Sigmoid colon (tissue), 7 donors: ENCODE results near the gene LINGO1. TPM values are rescaled to one million over a fixed set of nuclear protein-coding genes. Genes with fewer than 3 reads are reported as not detected.
A peak's percentile ranks its signal among the peaks of the same experiment; 100 is the strongest.

ENCODE experiments used
- DNase-seq: peaks from one replicate; pipeline ENCODE4 v3.0.0-alpha.2; 2019
- H3K27ac ChIP-seq, 4 donors: fragments of 200-600 bp; sonication (generic); one replicate each; pipeline ENCODE4 v1.5.1; 2016 to 2019; ENCODE audit warnings: mild to moderate bottlenecking in 1 of 4
- H3K27me3 ChIP-seq, 3 donors: fragments of 200-600 bp; sonication (generic); one replicate each; pipeline ENCODE4 v1.5.1; 2019; ENCODE audit warnings: mild to moderate bottlenecking in 1 of 3
- H3K36me3 ChIP-seq, 4 donors: fragments of 200-600 bp; sonication (generic); one replicate each; pipeline ENCODE4 v1.5.1; 2016 to 2019
- H3K4me1 ChIP-seq, 4 donors: fragments of 200-600 bp; sonication (generic); one replicate each; pipeline ENCODE4 v1.5.1; 2017 to 2019
- H3K4me3 ChIP-seq, 4 donors: fragments of 200-600 bp; sonication (generic); one replicate each; pipeline ENCODE4 v1.5.1; 2017 to 2019; ENCODE audit warnings: mild to moderate bottlenecking in 2 of 4, moderate library complexity in 1 of 4
- H3K9me3 ChIP-seq, 4 donors: fragments of 200-600 bp in 3 of 4; sonication (generic) in 3 of 4; one replicate each; pipeline versions ENCODE4 v1.5.1 to v1.6.1; 2013 to 2019
- CTCF ChIP-seq, 4 experiments: fragments of 450-650 bp in 3 of 4; fragments of 200-600 bp in 1 of 4; IDR thresholded peaks; one replicate each; pipeline ENCODE4 v1.5.1; 2016 to 2019; ENCODE audit warnings: antibody characterized with exemption in 4 of 4, mild to moderate bottlenecking in 3 of 4, moderate library complexity in 2 of 4
- EP300 ChIP-seq, 4 donors: sonication (generic); formaldehyde crosslinking; IDR thresholded peaks; one replicate each; pipeline ENCODE4 v1.6.1; 2017; ENCODE audit warnings: antibody characterized with exemption in 4 of 4
- POLR2A ChIP-seq, 2 donors: fragments of 450-650 bp; IDR thresholded peaks; one replicate each; pipeline ENCODE4 v1.6.1; 2016; ENCODE audit warnings: antibody characterized with exemption in 2 of 2, mild to moderate bottlenecking in 2 of 2, moderate library complexity in 2 of 2
- POLR2AphosphoS5 ChIP-seq, 4 donors: sonication (generic); formaldehyde crosslinking; IDR thresholded peaks; one replicate each; pipeline ENCODE4 v1.6.1; 2017; ENCODE audit warnings: antibody characterized with exemption in 4 of 4
- WGBS, 2 donors: extraction: QIAGEN DNeasy Blood & Tissue Kit; methylation state at CpG; one replicate each; pipeline ENCODE4 v1.1.7; 2013; 5-methylcytosine and 5-hydroxymethylcytosine counted together
- intact Hi-C: fragments of 100-400 bp; cut with DNase I; formaldehyde crosslinking; loops from one replicate; pipeline ENCODE4 v1.15.1; 2023
- polyA plus RNA-seq, 3 donors: library from polyadenylated mRNA; stranded (reverse); fragments of 200-250 nt; gene quantifications; one replicate each; pipeline ENCODE4 v1.2.3, GENCODE V29; 2013
- total RNA-seq, 4 donors: library from RNA; depleted of rRNA; stranded (reverse); fragments of >200 nt; gene quantifications; one replicate each; pipeline ENCODE4 v1.1.0, GENCODE V29; 2016
- donor health status: healthy with polysubstance abuse.
- donor health status: Bipolar disorder and iron deficiency.
- donor health status: healthy.

LINGO1 gene
- total RNA-seq = 1 to 10 TPM in 1 of 4 donors, under 1 TPM in 3; 0.16 to 3.9 (median 0.70) TPM
- 1 to 10 TPM in 1 of 3 donors, under 1 TPM in 2; under 0.01 to 1.7 (median 0.23) TPM for polyA plus RNA-seq

- TF ChIP-seq POLR2AphosphoS5 (IDR thresholded peaks at IDR 0.05) (no peak), CTCF (IDR thresholded peaks at IDR 0.05) (no peak), POLR2A (IDR thresholded peaks at IDR 0.05) (no peak), EP300 (IDR thresholded peaks at IDR 0.05) (no peak)
- Histone ChIP-seq H3K27ac (peak within 1 kb of the TSS in 2 of 4 donors; percentile 6 to 13), H3K27me3 (peaks cover 29 to 66% (median 51%) of the 10 kb centered on the region in 3 donors), H3K4me3 (peak within 1 kb of the TSS; percentile 34 to 52 (median 48)), H3K36me3 (no peaks in the 10 kb centered on the region), H3K4me1 (peaks cover 0 to 32% (median 22%) of the 10 kb centered on the region in 4 donors), H3K9me3 (no peaks in the 10 kb centered on the region)
- intact Hi-C loops = loop anchor here (5.0 kb wide), 1 partner anchor 190 kb away; no protein-coding TSS in a partner anchor
- WGBS, 2 donors = 1% methylated on average over 88 of the region's 88 CpGs
- DNase-seq = no peak
These were observed at the start of gene LINGO1 for GRCh38 chr15:77632534-77633133. Gene LINGO1, minus strand, starts transcription at chr15:77632912. Its CDS starts 597 bp downstream, at chr15:77632315.

DNA sequence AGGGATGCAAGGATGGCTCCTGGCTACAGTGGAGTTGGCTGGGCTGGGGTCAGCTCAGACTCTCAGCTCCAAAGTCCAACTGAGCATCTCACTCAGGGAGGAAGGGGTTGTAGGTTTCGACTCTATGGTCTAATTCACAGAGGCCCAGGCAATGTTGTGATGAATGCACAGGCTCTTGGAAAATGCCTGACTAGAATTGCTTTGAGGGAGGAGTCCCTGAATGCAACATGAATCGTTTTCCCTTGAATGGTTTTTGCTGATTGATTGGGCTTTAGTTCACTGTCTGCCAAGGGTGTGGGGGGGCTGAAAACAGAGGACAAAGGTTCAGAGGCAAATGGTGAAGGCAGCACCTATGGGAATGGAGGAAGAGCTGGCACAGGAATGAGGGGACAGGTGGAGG, 48.6 kb upstream of the LINGO1 start:
- TF ChIP-seq CTCF (IDR thresholded peaks at IDR 0.05) = no peak
- TF ChIP-seq EP300 (IDR thresholded peaks at IDR 0.05) = no peak
- Histone ChIP-seq H3K27ac (no peak overlapping the region), H3K4me3 (no peak overlapping the region), H3K36me3 (no peaks in the 10 kb centered on the region), H3K27me3 (peaks cover 0 to 13% (median 0%) of the 10 kb centered on the region in 3 donors), H3K4me1 (no peaks in the 10 kb centered on the region), H3K9me3 (no peaks in the 10 kb centered on the region)
- WGBS, 2 donors = 44 to 55% methylated on average over 2 of the region's 2 CpGs
- DNase-seq = no peak
- intact Hi-C loops = no loop called here

- no peaks in the 10 kb centered on the region for H3K9me3 ChIP-seq
- no peak overlapping the region for H3K4me3 ChIP-seq
- TF ChIP-seq CTCF (IDR thresholded peaks at IDR 0.05) = no peak
- TF ChIP-seq POLR2AphosphoS5 (IDR thresholded peaks at IDR 0.05) = no peak
- no peak for TF ChIP-seq EP300 (IDR thresholded peaks at IDR 0.05)
- no peak for TF ChIP-seq POLR2A (IDR thresholded peaks at IDR 0.05)
- intact Hi-C loops = no loop called here
- 84 to 85% methylated on average over 18 of the region's 18 CpGs for WGBS, 2 donors
- no peak for DNase-seq
- H3K27ac ChIP-seq = no peak overlapping the region
- no peaks in the 10 kb centered on the region for H3K36me3 ChIP-seq
- peaks cover 0 to 17% (median 0%) of the 10 kb centered on the region in 3 donors for H3K27me3 ChIP-seq
- no peaks in the 10 kb centered on the region for H3K4me1 ChIP-seq
These were observed 44.1 kb upstream of the LINGO1 start for GRCh38 chr15:77676569-77677375.

DNA sequence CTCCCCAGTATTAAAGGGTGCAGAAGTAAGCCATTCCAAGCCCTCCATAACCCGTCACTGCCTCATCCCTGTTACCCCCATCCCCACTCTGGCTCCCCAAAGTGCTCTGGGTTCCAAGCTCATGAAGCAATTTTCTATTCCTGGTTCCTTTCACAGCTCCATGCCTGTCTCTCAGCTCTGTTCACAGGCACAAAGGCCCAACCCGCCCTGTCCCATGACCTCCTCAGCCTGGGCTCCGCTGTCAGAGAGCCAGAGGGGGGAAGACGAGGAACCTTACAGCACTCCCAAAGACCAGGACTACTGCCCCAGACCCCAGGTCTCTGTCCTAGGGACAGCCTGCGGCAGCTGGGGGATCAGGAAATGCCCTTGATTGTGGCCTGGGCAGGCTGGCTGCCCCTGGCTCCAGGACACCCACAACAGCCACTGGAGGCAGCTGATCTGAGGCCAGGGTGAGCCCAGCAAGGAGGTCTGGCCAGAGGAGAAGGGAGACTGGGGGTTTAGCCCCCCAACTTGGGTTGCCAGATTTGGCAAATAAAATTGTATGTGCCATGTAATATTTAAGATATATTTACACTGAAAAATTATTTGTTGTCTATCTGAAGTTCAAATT, 43.2 kb upstream of the LINGO1 start:
- WGBS, 2 donors = 86 to 87% methylated on average over 5 of the region's 5 CpGs
- no peaks in the 10 kb centered on the region for H3K4me1 ChIP-seq
- H3K4me3 ChIP-seq = no peak overlapping the region
- no peak overlapping the region for H3K27ac ChIP-seq
- peaks cover 0 to 24% (median under 1%) of the 10 kb centered on the region in 3 donors for H3K27me3 ChIP-seq
- intact Hi-C loops = no loop called here
- no peak for DNase-seq
- H3K36me3 ChIP-seq = no peaks in the 10 kb centered on the region
- TF ChIP-seq POLR2AphosphoS5 (IDR thresholded peaks at IDR 0.05) (no peak), POLR2A (IDR thresholded peaks at IDR 0.05) (no peak), CTCF (IDR thresholded peaks at IDR 0.05) (no peak), EP300 (IDR thresholded peaks at IDR 0.05) (no peak)
- H3K9me3 ChIP-seq = no peaks in the 10 kb centered on the region
